Measurements from ENCODE around the gene MYH9. TPM values are rescaled to one million over a fixed set of nuclear protein-coding genes. Genes with fewer than 3 reads are reported as not detected.

The MYH9 gene
- total and polyA plus RNA-seq, 11 donors = 109 to 482 (median 238) TPM

DNA sequence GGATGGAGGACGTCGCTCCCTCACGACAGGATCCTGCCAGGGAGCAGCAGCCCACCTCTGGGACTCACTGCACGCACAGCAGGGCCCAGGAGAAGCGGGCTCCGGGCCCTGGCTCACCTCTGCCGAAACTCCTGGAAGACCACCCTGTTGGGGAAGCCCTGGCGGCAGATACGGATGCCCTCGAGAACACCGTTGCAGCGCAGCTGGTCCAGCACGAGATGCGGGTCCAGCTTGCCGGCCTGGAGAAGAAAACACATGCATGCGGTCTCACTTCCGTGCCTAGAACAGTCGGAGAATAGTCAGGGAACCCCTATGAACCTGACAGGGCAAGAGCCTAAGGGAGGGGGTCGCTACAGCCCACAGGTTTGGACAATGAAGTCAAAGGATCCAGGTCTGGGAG, 82.0 kb downstream of the MYH9 start:
- Histone ChIP-seq H3K9me3 (no peaks in the 10 kb centered on the region), H3K4me1 (peaks cover 0 to 8% (median 0%) of the 10 kb centered on the region in 12 donors), H3K27me3 (no peaks in the 10 kb centered on the region), H3K4me3 (no peak overlapping the region), H3K27ac (peak overlapping the region in 1 of 12 donors; percentile 74), H3K36me3 (peaks cover 16 to 100% (median 100%) of the 10 kb centered on the region in 9 donors)
- ATAC-seq = no peak
- intact Hi-C loops (cut with DNase I) = no loop called here
- DNase-seq = no peak
- 89 to 93% (median 91%) methylated on average over 18 to 19 of the region's 19 CpGs for WGBS, 4 donors
- no peak for TF ChIP-seq POLR2A (IDR thresholded peaks at IDR 0.05)
- TF ChIP-seq, protein P1, sequence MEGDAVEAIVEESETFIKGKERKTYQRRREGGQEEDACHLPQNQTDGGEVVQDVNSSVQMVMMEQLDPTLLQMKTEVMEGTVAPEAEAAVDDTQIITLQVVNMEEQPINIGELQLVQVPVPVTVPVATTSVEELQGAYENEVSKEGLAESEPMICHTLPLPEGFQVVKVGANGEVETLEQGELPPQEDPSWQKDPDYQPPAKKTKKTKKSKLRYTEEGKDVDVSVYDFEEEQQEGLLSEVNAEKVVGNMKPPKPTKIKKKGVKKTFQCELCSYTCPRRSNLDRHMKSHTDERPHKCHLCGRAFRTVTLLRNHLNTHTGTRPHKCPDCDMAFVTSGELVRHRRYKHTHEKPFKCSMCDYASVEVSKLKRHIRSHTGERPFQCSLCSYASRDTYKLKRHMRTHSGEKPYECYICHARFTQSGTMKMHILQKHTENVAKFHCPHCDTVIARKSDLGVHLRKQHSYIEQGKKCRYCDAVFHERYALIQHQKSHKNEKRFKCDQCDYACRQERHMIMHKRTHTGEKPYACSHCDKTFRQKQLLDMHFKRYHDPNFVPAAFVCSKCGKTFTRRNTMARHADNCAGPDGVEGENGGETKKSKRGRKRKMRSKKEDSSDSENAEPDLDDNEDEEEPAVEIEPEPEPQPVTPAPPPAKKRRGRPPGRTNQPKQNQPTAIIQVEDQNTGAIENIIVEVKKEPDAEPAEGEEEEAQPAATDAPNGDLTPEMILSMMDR (IDR thresholded peaks at IDR 0.05) = no peak

DNA sequence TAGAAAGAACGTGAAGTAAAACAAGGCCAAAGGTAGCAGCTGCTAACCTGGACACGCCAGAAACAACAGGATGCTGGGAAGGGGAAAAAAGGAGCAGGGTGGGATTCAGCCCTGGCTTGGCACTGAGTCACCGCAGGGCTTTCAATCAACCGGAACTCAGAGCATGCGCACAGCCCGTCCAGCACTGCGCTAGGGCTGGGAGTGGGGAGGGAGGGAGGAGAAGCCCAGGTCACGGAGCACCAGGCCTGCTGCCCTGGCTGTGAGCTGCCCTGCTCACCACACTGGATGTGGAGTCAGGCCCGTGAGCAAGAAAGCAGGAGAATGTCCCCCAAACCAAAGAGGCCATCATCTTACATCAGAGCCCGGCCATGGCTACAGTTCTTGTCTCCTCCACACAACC, 83.3 kb downstream of the MYH9 start:
- H3K27me3 ChIP-seq = no peaks in the 10 kb centered on the region
- ATAC-seq = peak in 1 of 4 donors; percentile 28
- peaks cover 0 to 8% (median 0%) of the 10 kb centered on the region in 12 donors for H3K4me1 ChIP-seq
- H3K4me3 ChIP-seq = no peak overlapping the region
- TF ChIP-seq POLR2A (IDR thresholded peaks at IDR 0.05) = no peak
- H3K9me3 ChIP-seq = no peaks in the 10 kb centered on the region
- H3K36me3 ChIP-seq = peaks cover 20 to 100% (median 100%) of the 10 kb centered on the region in 9 donors
- intact Hi-C loops (cut with DNase I) = loop anchor here in 3 of 10 donors (5.0 kb wide), 1 partner anchor 168 kb away; no protein-coding TSS in a partner anchor
- 57 to 74% (median 61%) methylated on average over 9 to 10 of the region's 10 CpGs for WGBS, 4 donors
- H3K27ac ChIP-seq = peak overlapping the region in 4 of 12 donors; percentile 5 to 74 (median 24)
- no peak for DNase-seq

DNA sequence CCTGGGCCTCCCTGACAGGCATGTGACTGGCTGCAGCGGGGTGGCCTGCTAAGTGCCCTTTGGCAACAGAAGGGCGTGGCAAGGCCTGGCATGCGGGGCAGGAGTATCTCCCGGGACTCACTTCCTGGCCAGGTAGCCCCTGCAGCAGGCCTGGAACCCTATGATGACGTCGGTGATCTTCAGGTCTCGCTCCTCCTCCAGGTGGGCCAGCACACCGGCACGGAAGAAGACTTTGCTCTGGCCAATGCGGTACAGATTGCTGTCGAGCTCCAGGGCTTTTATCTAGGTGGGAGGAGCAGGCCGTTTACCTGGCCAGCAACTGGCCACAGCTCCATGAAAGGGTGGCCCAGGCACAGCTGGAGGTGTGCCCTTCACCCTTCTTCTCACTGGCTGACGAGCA, 83.9 kb downstream of the MYH9 start:
- H3K4me1 ChIP-seq = peaks cover 0 to 8% (median 0%) of the 10 kb centered on the region in 12 donors
- 70 to 79% (median 72%) methylated on average over 13 of the region's 13 CpGs for WGBS, 4 donors
- DNase-seq (peak in 1 of 5 donors; percentile 54), ATAC-seq (no peak)
- H3K27me3 ChIP-seq = no peaks in the 10 kb centered on the region
- peaks cover 19 to 100% (median 100%) of the 10 kb centered on the region in 9 donors for H3K36me3 ChIP-seq
- intact Hi-C loops (cut with DNase I) = loop anchor here in 3 of 10 donors (5.0 kb wide), 1 partner anchor 168 kb away; no protein-coding TSS in a partner anchor
- H3K4me3 ChIP-seq = no peak overlapping the region
- H3K9me3 ChIP-seq = no peaks in the 10 kb centered on the region
- H3K27ac ChIP-seq = peak overlapping the region in 2 of 12 donors; percentile 5 to 74
- TF ChIP-seq, protein P1 (IDR thresholded peaks at IDR 0.05) = no peak
- no peak for TF ChIP-seq POLR2A (IDR thresholded peaks at IDR 0.05)

DNA sequence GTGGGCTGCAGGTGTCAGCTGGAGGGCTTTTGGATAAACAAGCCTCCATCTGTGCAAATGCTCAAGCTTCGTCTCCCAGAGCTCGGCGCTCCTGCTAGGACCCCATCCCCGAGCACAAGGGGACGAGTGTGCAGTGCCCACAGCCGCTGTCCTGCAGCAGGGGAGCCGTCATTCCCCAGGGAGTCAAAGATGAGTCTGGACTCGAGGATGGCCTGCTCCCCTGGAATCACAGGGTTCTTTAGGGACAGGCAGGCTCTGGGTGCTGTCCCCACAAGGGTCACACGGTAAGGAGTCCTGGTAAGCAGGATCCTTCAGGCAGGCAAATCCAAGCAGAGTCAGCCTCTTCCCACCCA, 84.7 kb downstream of the MYH9 start:
- no peaks in the 10 kb centered on the region for H3K27me3 ChIP-seq
- TF ChIP-seq, protein P1 (IDR thresholded peaks at IDR 0.05) = no peak
- no peak for TF ChIP-seq POLR2A (IDR thresholded peaks at IDR 0.05)
- H3K4me1 ChIP-seq = peaks cover 0 to 8% (median 0%) of the 10 kb centered on the region in 12 donors
- 74 to 87% (median 81%) methylated on average over 3 to 9 of the region's 9 CpGs for WGBS, 4 donors
- H3K4me3 ChIP-seq = no peak overlapping the region
- DNase-seq (peak in 1 of 5 donors; percentile 34), ATAC-seq (no peak)
- H3K27ac ChIP-seq = peak overlapping the region in 1 of 12 donors; percentile 74
- no peaks in the 10 kb centered on the region for H3K9me3 ChIP-seq
- intact Hi-C loops (cut with DNase I) = loop anchor here in 3 of 10 donors (5.0 kb wide), 1 partner anchor 169 kb away; no protein-coding TSS in a partner anchor
- H3K36me3 ChIP-seq = peaks cover 21 to 100% (median 100%) of the 10 kb centered on the region in 9 donors

All from heart left ventricle (tissue), 16 donors.